GM23338 (cell line): ENCODE measurements around the gene COX11. TPM values are rescaled to one million over a fixed set of nuclear protein-coding genes. Genes with fewer than 3 reads are reported as not detected.

Source experiments
- ATAC-seq: fragments of 200-7000 bp; cut with Tn5 transposase; 3 replicates; pipeline ENCODE4 v1.9.1; 2020
- DNase-seq: peaks from one replicate; pipeline ENCODE4 v3.0.0-alpha.2; 2015; ENCODE audit warnings: low spot score
- H2AFZ ChIP-seq: fragments of 200-600 bp; sonication (generic); 2 replicates; pipeline ENCODE4 v1.8.0; 2016; ENCODE audit warnings: antibody characterized with exemption, mild to moderate bottlenecking, moderate library complexity
- H3F3A ChIP-seq: fragments of 200-600 bp; sonication (generic); replicated peaks from 2 replicates; pipeline ENCODE4 v1.8.0; 2017; ENCODE audit warnings: antibody characterized with exemption, mixed run types, low read depth
- H3K27ac ChIP-seq: fragments of 200-600 bp; sonication (generic); 2 replicates; pipeline ENCODE4 v1.6.1; 2016; ENCODE audit warnings: low read depth
- H3K27me3 ChIP-seq: fragments of 200-600 bp; sonication (generic); 2 replicates; pipeline ENCODE4 v1.8.0; 2016; ENCODE audit warnings: mild to moderate bottlenecking, mixed run types, moderate library complexity; ENCODE audit not compliant: insufficient read depth
- H3K36me3 ChIP-seq: fragments of 200-600 bp; sonication (generic); 2 replicates; pipeline ENCODE4 v1.8.0; 2016; ENCODE audit warnings: mild to moderate bottlenecking; ENCODE audit not compliant: insufficient read depth
- H3K4me1 ChIP-seq: fragments of 200-600 bp; sonication (generic); 2 replicates; pipeline ENCODE4 v1.8.0; 2016; ENCODE audit warnings: mild to moderate bottlenecking, moderate library complexity; ENCODE audit not compliant: insufficient read depth
- H3K4me2 ChIP-seq: fragments of 200-600 bp; sonication (generic); 2 replicates; pipeline ENCODE4 v1.7.1; 2017; ENCODE audit warnings: mixed run types
- H3K4me3 ChIP-seq: fragments of 200-600 bp; sonication (generic); 2 replicates; pipeline ENCODE4 v1.6.1; 2016; ENCODE audit warnings: mixed run types
- H3K79me2 ChIP-seq: fragments of 200-600 bp; sonication (generic); replicated peaks from 2 replicates; pipeline ENCODE4 v1.8.0; 2017; ENCODE audit warnings: mild to moderate bottlenecking; ENCODE audit not compliant: insufficient read depth
- H3K9me2 ChIP-seq: fragments of 200-600 bp; sonication (generic); 2 replicates; pipeline ENCODE4 v1.8.0; 2017; ENCODE audit not compliant: insufficient read depth
- H4K20me1 ChIP-seq: fragments of 200-600 bp; sonication (generic); replicated peaks from 2 replicates; pipeline ENCODE4 v1.8.0; 2017; ENCODE audit warnings: mild to moderate bottlenecking; ENCODE audit not compliant: insufficient read depth
- H3K27ac Mint-ChIP-seq: 2 replicates; pipeline ENCODE4 v1.8.0; 2020; ENCODE audit warnings: inconsistent platforms, mild to moderate bottlenecking, moderate library complexity, mixed read lengths
- H3K27me3 Mint-ChIP-seq: 3 replicates; pipeline ENCODE4 v1.8.0; 2022; ENCODE audit warnings: low read depth, mild to moderate bottlenecking, moderate library complexity, mixed read lengths, inconsistent platforms; ENCODE audit not compliant: insufficient read depth, poor library complexity
- H3K36me3 Mint-ChIP-seq: 3 replicates; pipeline ENCODE4 v1.8.0; 2021; ENCODE audit warnings: low read depth, mild to moderate bottlenecking, inconsistent platforms, moderate library complexity, mixed read lengths
- H3K4me1 Mint-ChIP-seq: 3 replicates; pipeline ENCODE4 v1.8.0; 2020; ENCODE audit warnings: mild to moderate bottlenecking, inconsistent platforms, mixed read lengths
- H3K4me3 Mint-ChIP-seq: 3 replicates; pipeline ENCODE4 v1.8.0; 2021; ENCODE audit warnings: moderate library complexity, mild to moderate bottlenecking, inconsistent platforms, mixed read lengths
- H3K9me3 Mint-ChIP-seq: 3 replicates; pipeline ENCODE4 v1.8.0; 2020; ENCODE audit warnings: moderate library complexity, mild to moderate bottlenecking, inconsistent platforms, mixed read lengths
- CREB1 ChIP-seq: fragments of 250-450 bp; sonication (Bioruptor Pico); IDR thresholded peaks from 2 replicates; pipeline ENCODE4 v1.5.0; 2020; ENCODE audit warnings: low read depth, mild to moderate bottlenecking, moderate library complexity
- CTCF ChIP-seq, 2 experiments: fragments of 200-600 bp in 1 of 2; sonication (generic) in 1 of 2; conservative IDR thresholded peaks; 2 replicates each; pipeline versions ENCODE4 v1.5.1 to v1.6.1; 2016 to 2017; ENCODE audit warnings: antibody characterized with exemption in 2 of 2, low read depth in 2 of 2, mild to moderate bottlenecking in 2 of 2, moderate library complexity in 1 of 2
- ETS1 ChIP-seq: IDR thresholded peaks from 2 replicates; pipeline ENCODE4 v1.6.1; 2016; ENCODE audit warnings: antibody characterized with exemption
- EZH2phosphoT487 ChIP-seq: fragments of 200-600 bp; sonication (generic); IDR thresholded peaks from one replicate; pipeline ENCODE4 v1.8.1; 2018; ENCODE audit warnings: antibody characterized with exemption; ENCODE audit not compliant: unreplicated experiment
- JUNB ChIP-seq: IDR thresholded peaks from one replicate; pipeline ENCODE4 v1.6.1; 2016; ENCODE audit warnings: antibody characterized with exemption; ENCODE audit not compliant: unreplicated experiment
- NANOG ChIP-seq: IDR thresholded peaks from 2 replicates; pipeline ENCODE4 v1.6.1; 2016; ENCODE audit warnings: antibody characterized with exemption, borderline replicate concordance
- POLR2AphosphoS5 ChIP-seq: IDR thresholded peaks from 2 replicates; pipeline ENCODE4 v1.6.1; 2016; ENCODE audit warnings: antibody characterized with exemption, low read depth
- REST ChIP-seq: IDR thresholded peaks from one replicate; pipeline ENCODE4 v1.6.1; 2018; ENCODE audit warnings: antibody characterized with exemption; ENCODE audit not compliant: unreplicated experiment
- STAT1 ChIP-seq: IDR thresholded peaks from one replicate; pipeline ENCODE4 v1.6.1; 2016; ENCODE audit warnings: antibody characterized with exemption; ENCODE audit not compliant: unreplicated experiment
- ZNF331 ChIP-seq: fragments of 250-450 bp; sonication (Bioruptor Pico); IDR thresholded peaks from 2 replicates; pipeline ENCODE4 v1.5.0; 2020; ENCODE audit warnings: low read depth, mild to moderate bottlenecking, moderate library complexity
- ZNF462 ChIP-seq: fragments of 250-450 bp; sonication (Bioruptor Pico); IDR thresholded peaks from 2 replicates; pipeline ENCODE4 v1.5.0; 2020; ENCODE audit warnings: mild to moderate bottlenecking, moderate library complexity
- polyA plus RNA-seq: library from polyadenylated mRNA; unstranded; fragments of >200 nt; fragmentation: Nextera tagmentation; extraction: Ambion mirVana; gene quantifications from 2 replicates; pipeline ENCODE4 v1.2.1, GENCODE V29; 2016
- total RNA-seq: library from RNA; depleted of rRNA; stranded (reverse); fragments of >200 nt; shearing (Covaris generic); gene quantifications from 2 replicates; pipeline ENCODE4 v1.2.3, GENCODE V29; 2014

The COX11 gene
- total and polyA plus RNA-seq, 2 experiments from 2014 or later: 53.7 to 56.7 TPM

- Histone ChIP-seq H2AFZ (no peak overlapping the region), H3K27ac (no peak overlapping the region), H3K4me3 (no peak overlapping the region), H3F3A (no peaks in the 10 kb centered on the region), H3K79me2 (peaks cover 92% of the 10 kb centered on the region), H4K20me1 (no peaks in the 10 kb centered on the region), H3K4me1 (peaks cover 12% of the 10 kb centered on the region; the same call in 1 of the 2 replicates), H3K9me2 (no peaks in the 10 kb centered on the region), H3K27me3 (no peaks in the 10 kb centered on the region), H3K36me3 (no peaks in the 10 kb centered on the region), H3K4me2 (no peak overlapping the region)
- H3K4me1 Mint-ChIP-seq: peaks cover 10% of the 10 kb centered on the region
- TF ChIP-seq STAT1 (no peak), ETS1 (no peak), EZH2phosphoT487 (no peak), POLR2AphosphoS5 (no peak), CREB1 (CRISPR knock-in tag) (no peak), ZNF331 (CRISPR knock-in tag) (no peak), CTCF (conservative IDR thresholded peaks at IDR 0.05; ENCODE audit: low read depth in 2 of 2) (no peak), ZNF462 (no peak), REST (no peak), JUNB (no peak), NANOG (no peak)
- DNase-seq: no peak
- ATAC-seq: no peak
- no peak overlapping the region for H3K27ac Mint-ChIP-seq
- H3K27me3 Mint-ChIP-seq: peaks cover 4% of the 10 kb centered on the region
- H3K4me3 Mint-ChIP-seq: no peak overlapping the region
- peaks cover 8% of the 10 kb centered on the region for H3K36me3 Mint-ChIP-seq
- H3K9me3 Mint-ChIP-seq: no peaks in the 10 kb centered on the region; the same call in 2 of the 3 replicates
These were observed 2.7 kb upstream of the COX11 start for GRCh38 chr17:54971147-54971546.
